GM18909 (cell line): ENCODE data around the gene VMAC.

Source experiments
- ATAC-seq: cut with Tn5 transposase; IDR thresholded peaks from one replicate; pipeline ENCODE4 v1.9.1; 2021; ENCODE audit warnings: mild to moderate bottlenecking; ENCODE audit not compliant: unreplicated experiment, poor library complexity

Gene VMAC

DNA sequence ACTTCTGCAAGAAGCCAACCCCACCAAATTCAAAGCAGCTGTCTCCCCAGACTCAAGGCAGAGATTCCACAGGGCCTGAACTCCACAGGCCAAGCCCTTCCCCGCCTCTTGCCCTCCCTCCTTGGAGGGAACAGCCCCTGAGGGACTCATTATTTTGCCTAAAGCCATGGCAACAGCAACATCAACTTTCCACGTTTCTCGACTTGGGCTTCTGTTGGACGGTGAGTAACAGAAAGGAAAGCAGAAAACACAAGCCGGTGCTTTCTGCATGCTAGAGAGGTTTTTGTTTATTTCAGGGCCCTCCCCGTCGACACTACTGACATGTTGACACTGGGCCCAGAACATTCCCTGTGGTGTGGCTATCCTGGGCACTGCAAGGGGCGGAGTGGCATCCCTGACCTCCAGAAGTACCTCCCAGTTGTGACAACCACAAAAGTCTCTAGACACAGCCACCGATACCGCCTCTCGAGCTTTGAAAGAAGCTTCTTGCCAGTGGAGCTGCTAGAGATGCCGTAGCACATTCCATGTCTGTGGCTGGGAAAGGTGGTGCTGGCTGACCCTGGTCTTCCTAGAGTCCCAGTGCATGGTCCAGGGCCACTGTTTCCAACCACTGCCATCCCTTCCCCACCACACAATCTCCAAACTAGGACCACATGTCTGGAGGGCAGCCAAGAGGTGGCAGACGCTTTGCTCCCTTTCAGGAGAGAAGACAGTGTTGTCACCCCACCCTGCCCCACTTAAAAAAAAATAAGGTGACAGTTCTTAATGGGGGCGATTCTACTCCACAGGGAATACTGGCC lies 22.2 kb downstream of the VMAC start:
- ATAC-seq: no peak

GRCh38 chr19:5927441-5927821 lies 22.8 kb downstream of the VMAC start:
- ATAC-seq: no peak

- ATAC-seq: no peak
These were observed 24.5 kb downstream of the VMAC start for GRCh38 chr19:5929179-5929578.

DNA sequence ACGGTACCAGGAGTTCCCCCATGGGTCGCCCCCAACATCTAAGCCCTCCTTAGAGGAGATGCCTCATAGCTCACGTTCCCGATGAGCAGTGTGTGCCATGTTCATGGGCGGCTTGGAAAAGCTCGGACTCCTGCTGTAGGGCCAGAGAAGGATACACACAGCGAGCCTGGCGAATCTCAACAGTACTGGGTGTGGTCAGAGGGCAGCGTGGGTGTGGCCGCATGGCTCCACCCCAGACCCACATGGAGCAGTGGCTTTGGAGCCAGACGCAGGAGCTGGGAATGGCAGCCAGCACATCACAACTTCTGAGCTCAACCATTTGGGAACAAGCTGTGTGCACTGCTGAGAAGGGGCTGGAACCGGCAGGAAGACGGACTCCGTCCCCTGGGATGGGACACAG lies 25.0 kb downstream of the VMAC start:
- ATAC-seq: no peak

GRCh38 chr19:5931251-5931650 lies 26.6 kb downstream of the VMAC start:
- ATAC-seq: no peak

- no peak for ATAC-seq
These were observed 27.5 kb downstream of the VMAC start for GRCh38 chr19:5932146-5932545.

- no peak for ATAC-seq
These were observed 28.1 kb downstream of the VMAC start for GRCh38 chr19:5932609-5933262.

DNA sequence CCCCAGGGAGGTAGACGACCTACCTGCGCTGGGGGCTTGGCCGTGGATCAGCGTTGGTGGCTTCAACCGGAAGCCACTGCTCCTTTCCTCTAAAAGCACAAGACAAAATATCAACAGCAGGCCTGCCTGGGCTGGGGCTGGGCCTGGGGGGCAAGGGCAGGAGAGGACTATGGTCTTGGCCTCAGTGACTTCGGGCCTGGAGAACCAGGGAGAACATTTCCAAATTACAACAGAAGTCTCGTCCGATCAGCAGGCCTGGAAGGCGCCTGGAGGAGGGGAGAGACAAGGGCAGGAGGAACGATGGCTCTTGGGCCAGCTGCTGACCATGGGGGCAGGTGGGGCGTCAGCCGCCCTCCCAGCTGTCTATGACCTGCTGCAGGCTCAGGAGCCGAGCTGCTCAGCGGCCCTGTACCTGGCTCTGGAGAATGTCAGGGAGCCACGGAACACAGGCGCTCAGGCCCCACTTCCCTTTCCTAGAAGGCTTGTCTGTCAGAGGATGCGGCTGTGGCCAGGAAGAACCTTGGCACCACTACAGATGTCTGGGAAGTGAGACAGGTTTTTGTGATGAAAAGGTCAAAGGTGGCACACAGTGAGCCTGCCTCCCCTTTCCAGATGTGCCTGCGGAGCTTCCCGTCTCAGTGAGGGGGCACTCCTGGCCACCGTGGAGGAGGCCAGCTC lies 28.9 kb downstream of the VMAC start:
- ATAC-seq: no peak

DNA sequence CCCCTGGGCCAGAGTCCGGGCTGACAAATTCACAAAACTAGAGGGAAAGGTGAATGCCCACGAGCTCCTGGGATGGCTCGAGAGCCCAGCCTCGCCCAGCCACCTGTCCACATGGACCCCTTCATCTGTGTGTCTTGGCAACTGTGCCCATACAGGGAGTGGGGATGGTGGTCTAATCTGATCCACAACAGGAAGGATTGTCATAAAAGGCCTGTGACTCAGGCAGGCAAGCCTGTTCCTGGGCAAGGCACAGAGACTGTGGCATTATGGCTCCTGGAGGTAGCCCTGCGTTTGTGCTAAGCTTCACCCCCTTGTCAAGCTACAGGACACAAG lies 29.4 kb downstream of the VMAC start:
- ATAC-seq: no peak

DNA sequence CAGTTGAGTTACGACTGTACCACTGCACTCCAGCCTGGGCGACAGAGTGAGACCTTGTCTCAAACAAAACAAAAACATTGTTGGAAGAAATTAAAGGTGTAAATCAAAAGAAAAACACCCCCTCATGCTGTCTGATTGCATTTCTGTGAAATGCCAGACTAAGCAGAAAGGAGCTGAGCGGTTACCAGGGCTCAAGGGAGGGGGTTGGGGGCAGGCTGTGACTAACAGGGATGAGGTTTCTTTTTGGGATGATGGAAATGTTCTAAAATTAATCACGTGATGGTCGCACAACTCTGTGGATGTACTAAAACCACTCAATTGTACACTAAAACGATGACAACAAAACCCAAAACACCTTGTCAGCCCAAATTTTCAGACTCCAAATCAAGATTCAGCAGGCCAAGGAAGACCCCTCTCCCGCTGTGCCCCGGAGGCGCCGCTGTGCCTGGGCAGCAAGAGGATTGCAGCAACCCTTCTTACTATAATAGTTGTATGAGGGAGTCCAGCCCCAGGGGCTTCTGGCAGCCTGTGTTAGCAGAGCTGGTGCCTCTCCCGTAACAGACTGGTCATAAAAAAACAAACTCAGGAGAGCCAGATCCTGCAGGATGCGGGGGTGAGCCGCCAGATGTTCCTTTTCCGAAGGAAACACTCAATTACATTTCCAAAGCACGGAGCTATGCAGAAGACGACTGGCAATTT lies 30.3 kb downstream of the VMAC start:
- ATAC-seq: no peak

DNA sequence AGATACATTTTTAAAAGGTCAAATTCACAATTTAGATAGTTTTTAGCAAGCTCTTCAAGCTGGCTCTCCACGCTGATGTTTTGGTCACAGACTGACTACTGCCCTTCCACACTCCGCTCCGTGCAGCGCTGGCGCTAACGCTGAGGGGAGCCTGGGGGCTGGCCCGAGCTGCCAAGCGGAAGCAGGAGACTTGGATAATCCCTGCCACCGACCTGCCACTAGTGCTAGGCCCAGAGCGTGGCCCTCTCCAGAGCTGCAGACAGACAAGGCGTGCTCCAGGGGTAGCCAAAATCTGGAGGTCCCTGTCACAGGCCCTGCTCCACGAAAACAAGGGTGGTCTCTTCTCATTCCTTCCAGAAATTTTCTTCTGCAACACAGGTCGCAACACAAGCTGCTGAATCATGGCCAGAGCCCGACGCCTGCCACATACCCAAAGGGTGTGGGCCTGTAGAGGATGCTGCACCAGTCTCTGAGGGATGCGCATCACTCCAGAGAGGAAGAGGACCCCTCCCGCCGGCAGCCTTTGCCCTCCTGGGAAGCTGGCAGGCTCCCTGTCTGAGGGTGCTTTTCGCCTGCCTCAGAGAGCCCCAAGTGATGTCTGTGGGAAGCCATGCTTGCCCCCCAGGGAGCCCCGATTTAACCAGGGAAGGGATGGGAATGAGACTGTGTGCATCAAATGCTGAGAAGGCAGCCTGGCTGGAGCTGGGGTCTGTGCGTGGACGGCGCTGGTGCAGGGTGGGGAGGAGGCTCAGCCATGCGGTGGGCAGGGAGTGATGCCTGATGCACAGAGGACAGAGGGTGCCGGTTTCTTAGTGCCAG lies 31.0 kb downstream of the VMAC start:
- ATAC-seq: no peak

GRCh38 chr19:5936292-5936592 lies 31.6 kb downstream of the VMAC start:
- no peak for ATAC-seq

DNA sequence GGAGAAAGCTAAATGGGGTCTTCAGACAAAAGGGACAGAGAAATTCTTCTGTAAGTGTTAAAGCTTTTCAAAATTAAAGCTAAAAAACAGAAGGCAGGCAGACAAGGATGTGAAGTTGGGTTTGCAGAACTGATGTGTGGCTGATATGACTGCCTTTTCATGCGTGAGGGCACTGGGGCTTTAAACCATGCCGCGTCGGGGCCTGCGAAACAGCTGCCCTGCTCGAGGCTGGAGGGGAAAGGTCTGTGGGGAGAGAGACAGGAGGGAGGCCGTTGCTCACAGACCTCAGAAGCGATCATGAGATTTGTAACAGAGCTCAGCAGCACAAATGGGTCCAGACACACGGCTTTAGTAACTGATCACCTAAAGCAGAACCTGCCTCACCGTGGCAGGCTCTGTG lies 32.9 kb downstream of the VMAC start:
- ATAC-seq: no peak

GRCh38 chr19:5940260-5941208 lies 35.9 kb downstream of the VMAC start:
- ATAC-seq: no peak

DNA sequence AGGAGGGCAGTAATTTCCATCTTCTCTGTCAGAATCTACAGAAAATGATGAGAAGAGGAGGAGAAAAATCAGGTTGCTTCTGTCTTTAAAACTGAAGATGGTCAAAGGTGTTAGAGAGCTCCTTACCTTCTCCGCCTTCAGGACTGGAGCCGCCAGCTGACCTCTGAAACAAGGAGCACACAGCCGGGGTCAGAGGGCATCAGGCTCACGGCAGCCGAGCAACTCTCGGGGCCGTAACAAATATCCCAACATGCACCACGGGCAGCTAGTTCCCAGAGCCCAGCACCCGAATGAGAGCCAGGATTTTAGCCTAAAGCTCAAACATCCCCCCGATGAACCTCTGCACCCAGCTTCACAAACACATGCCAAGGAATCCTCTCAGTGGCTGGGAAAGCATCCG lies 37.0 kb downstream of the VMAC start:
- ATAC-seq: no peak

GRCh38 chr19:5943045-5943444 lies 38.4 kb downstream of the VMAC start:
- ATAC-seq: no peak

DNA sequence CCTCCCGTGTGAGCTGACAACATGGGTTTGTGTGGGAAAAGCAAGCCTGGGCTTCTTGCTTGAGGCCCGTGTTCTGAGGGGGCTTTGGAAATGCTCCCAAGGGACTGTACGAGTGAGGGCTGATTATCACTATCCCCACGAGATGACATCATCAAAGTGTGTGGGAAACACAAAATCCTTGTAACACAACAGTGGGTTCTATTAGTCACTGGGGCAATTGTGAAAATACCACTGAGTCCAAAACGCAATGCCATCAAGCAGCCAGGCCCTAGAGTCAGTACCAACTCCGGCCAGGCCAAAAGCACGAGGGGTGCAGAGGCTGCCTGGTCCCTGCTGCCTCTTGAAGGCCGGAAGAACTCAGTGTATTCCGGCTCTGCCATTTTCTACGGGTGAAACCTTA lies 39.0 kb downstream of the VMAC start:
- no peak for ATAC-seq

DNA sequence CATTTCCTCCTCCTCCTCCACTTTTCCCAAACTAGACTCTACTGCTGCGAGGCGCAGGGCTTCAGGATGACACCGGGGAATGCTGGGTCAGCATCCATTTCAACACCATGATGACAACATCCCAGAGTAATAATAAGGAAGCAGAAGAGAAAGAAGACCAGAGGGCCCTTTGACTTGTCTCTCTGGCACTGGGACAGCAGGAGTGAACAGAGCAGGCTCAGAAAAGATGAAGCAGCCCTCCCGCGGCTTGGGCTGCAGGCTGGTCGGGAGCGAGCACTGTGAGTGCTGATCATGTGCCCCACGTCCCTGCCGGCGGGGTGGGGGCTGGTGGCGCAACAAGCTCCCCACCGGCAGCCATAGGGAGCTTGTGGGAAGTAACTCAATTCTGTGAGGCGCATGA lies 42.8 kb downstream of the VMAC start:
- no peak for ATAC-seq
